Ramos (cell line): Measurements from ENCODE around the gene IFNG.
"Not testable (repeated sequence)": the region's sequence is repeated elsewhere in the genome, so short reads cannot be mapped to it uniquely, and the experiment has no call there.

Source experiments
- in situ Hi-C: fragments of 300-500 bp; cut with MboI; formaldehyde crosslinking; loops from one replicate; pipeline ENCODE4 v1.14.3; 2022; ENCODE audit warnings: low sequenced_read_pairs; ENCODE audit not compliant: unreplicated experiment

IFNG gene

DNA sequence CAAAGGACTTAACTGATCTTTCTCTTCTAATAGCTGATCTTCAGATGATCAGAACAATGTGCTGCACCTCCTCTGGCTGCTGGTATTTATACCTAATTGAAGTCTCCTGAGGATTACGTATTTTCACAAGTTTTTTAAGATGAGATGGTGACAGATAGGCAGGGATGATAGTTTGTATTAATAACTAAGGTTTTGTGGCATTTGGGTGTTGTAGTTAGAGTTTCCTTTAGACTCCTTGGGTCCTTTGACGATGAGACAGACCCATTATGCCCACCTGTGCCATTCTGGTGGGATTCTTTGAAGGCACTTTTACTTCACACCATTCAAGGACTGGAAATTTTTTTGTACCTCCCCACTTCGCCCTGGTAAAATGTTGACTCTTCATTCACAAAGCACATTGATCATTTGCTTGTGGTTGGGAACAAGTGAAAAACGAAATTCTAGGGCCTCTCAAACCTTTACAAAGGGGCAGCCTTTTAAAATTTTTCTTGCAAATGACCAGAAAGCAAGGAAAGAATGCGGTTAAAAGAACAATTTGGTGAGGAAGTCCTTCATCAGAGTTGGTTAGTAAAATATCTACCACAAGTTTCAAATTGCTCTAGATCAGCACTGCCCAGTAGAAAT lies at the start of gene IFNG:
TSS of gene IFNG (minus strand) at position 60 of the 624 bp plus-strand sequence. CDS start 125 bp downstream, outside the sequence.
- in situ Hi-C loops = no loop called here

DNA sequence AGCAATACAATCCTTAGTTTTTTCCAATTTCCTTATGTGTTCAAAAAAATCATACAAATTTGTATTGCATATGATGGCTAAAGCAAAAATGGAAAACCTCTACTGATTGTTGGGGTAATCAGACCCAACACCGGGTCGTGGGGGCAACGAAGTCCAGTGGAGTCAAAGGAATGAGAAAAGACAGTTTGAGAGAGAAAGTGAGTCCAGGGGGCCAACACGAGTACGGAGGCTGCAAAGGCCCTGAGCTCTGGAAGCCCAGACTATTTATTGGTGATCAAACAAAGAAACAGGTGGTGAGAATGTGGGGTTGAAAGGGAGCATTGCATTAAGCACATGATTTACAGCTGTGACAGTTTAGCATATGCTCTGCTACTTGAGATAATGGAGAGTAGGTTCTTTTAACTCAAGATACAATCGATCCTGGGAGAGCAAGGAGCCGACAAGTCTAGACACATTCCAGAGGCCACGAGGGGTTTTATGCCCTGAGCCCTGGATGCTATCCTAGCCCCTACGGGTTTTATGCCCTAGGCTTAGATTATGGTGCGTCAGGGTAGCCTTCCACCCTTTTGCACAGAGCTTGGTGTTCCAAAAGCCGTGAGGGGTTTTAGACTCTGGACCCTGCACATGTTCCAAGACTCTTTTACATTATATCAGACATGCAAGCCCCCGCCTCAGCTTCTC lies 49.6 kb upstream of the IFNG start:
- in situ Hi-C loops = not testable (repeated sequence)

DNA sequence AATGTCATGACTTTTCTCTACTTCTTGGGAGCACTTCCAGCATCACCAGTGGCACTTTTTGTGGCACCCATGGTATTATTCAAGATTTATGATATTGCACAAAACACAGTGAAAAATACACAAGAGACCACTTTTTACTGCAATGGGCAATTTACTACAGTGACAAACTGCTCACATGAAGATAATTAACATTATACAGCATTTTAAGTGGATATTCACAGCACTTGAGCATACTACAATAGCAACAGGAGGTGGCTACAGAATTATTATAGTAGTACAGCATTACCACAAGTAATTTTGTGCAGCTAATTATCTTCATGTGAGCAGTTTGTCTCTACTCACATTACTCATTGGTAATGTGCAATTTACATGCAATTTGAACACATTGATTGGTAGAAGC lies 47.7 kb upstream of the IFNG start:
- in situ Hi-C loops = no loop called here

DNA sequence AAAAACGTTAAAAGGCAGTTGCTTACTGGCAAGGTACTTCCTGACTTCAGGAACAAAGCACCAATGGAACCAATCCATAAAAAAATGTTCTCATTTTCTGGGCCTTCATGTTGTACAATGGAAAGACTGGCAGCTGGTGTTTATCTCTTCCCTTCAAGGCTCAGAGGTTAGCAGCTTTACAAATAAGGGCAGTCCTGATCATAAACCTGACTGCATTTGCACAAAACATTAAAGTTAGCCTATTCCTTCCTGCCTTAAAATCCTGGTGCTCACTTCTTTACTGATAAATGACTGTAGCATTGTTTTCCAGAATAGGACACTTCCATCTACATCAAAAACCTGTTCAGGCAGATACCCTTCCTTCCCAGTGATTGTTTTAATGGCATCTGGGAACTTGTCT lies 46.9 kb upstream of the IFNG start:
- in situ Hi-C loops = no loop called here

DNA sequence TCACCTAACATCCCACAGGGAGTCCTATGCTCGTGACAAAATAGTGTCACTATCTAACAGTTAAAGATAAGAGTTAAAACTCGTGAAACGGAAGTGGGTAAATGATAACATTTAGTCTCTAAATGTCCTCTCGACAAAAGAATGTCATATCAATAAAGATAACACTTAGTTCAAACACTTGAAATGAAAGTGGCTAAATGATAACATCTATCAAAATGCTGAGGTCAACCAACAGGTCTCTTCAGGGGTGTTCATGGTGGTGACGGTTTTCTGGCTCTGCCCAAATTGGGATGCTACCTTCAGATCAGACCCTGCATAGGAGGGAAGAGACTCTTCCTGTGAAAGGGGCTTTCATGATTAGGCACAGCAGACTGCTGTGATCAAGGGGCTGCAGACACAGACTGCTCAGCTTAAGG lies 43.9 kb upstream of the IFNG start:
- in situ Hi-C loops = no loop called here

DNA sequence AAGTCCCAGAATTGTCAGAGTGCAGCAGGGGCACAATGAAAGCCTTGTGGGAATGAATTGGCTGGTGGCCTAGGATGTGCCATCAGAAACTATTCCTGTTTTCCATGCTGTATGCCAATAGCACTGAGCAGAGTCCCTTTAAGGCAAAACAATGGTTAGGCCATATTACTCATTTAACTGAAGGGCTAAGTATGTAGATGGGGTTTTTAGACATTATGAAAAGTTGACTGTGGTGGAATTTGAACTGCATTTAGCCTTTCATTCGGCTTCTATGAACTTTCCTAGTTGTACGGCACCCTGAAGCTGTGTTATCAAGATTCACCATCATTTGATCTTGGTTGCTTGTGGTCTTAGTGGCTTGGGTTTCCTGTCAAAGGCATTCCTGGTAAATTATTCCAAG lies 41.3 kb upstream of the IFNG start:
- in situ Hi-C loops = no loop called here

DNA sequence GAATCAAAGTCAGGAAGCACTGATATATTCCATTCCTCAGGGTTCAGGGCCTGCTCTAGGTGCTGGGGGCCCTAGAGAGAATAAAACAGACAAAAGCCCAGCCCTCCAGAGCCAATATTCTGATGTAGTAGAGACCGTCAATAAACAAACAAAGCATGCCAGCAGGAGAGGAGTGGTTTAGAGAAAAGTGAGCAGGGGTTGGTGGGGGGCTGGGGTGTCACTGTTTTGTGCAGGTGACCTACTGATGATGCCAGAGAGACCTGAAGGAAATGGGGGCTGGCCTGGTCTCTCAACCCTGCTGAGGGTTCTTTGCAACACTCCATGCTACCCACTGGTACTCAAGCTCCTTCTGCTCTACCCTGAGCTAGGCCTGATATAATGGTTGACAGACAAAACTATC lies 39.6 kb upstream of the IFNG start:
- in situ Hi-C loops = no loop called here

DNA sequence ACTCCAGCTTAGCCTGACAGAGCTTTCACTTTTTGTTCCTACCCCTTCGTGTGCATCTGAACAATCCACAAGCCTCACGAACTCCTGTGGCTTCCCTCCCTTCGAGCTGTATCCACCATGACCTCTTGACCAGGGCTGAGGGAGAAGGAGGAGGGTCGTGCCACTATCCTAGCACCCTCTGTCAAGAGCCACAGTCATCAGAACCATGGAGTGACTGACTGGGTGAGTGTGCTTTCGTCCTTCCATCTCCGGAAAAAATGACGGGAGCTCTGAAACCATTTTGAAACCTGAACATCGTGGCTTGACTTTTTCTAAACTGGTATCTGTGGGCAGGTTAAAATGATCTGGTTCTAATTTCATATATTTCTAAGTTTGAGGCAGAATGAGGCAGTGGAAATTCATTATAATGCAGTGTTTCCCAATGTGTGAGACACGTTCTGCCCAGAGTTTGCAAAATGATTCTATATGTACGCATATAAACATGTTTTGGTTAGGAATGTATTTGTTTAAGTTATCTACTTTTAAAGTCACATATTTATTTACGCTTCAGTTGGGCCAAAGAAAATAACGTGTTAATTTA lies 39.1 kb upstream of the IFNG start:
- in situ Hi-C loops = no loop called here

DNA sequence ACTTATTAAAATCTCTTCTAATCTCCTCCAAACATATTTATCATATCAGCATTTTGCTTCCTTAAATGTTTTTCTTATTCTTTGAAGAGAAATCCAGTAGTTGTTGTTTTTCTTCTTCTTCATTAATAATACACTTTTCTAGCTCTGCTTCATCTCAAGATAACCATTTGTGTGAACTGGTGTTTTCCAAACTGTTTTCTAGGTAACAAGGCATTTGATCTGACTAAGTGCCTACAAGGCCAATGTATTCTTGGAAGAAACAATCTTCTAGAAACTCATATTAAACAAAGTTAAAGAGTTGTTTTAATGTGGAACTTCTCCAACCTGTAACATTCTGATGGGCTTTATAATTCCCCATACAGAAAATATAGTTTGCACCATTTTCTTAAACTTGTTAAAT lies 30.8 kb upstream of the IFNG start:
- in situ Hi-C loops = no loop called here

DNA sequence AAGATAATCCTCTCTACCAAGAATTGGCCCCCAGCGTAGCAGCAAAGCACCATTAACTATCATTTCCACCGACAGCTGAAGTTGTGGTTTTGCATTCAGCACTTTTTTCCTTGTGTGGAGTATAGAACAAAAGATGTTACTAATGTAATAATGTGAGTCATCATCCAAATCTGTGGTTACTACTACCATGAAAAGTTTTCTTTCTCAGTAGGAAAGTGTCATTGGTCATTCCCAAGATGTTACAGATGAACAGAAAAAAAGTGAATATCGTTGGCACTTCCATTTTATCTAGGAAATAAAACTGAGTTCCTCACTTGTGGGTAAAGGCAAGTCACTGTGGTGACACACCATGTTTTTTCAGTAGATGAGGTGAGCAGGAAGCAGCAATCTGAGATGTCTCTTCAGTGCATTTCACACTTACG lies 30.3 kb upstream of the IFNG start:
- in situ Hi-C loops = no loop called here

DNA sequence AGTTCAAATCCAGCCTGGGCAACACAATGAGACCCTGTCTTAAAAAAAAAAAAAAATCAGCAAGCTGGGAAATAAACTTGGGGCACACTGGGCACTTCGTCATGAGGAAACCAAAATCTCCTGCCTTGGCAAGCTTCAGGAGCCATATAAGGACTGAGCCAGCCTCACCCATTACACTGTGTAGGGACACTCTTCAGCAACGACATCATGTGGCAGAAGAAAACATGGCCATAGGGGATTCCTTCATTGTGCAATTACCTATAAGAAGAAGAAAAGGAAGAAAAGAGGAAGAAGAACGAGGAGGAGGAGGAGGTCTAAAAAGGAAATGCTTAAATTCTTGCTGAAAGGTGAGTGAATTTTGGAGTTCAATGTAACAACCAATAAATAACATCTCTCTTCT lies 26.1 kb upstream of the IFNG start:
- in situ Hi-C loops = no loop called here

DNA sequence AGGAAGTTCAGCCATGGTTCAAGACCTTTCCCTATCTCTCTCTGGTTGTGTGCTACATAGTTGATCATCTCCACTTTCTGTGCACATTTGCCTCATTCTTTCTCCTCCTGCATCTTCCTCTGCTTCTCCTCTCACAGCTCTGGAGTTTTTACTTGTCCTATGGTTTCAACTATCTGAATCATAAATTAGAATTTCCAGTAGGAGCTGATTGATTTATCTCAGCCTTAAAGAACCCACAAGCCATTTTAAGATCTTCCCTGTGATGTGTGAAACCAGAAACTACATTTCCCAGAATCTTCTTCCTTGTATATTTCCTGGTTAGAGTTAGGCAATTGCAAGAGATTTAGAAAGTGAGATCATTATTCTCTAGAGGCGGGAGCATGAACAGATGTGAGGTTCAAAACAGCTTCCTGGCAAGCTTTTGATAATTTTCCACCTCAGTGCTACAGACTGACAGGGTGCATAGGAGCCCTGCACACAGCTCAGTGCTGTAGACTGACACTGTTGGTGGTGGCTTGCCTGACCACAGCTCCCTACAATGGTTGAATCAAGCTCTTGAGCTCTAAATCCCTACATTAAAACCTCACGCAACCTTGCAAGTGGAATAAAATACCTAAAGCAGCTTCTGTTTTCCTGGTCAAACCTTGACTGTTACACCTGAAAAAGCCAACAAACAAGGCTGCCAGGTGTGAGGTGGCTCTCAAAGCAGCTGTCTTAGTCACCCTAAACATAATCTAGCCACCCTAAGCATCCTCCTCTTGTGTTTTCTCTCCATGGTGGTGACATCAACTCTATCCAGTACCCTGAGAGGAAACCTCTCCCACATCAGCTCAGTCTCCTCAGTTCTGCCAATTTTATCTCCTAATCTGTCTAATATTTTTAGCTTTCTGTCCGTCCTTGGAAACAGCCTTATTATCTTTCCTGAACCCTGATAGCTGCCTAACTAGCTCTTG lies 21.5 kb upstream of the IFNG start:
- in situ Hi-C loops = no loop called here

DNA sequence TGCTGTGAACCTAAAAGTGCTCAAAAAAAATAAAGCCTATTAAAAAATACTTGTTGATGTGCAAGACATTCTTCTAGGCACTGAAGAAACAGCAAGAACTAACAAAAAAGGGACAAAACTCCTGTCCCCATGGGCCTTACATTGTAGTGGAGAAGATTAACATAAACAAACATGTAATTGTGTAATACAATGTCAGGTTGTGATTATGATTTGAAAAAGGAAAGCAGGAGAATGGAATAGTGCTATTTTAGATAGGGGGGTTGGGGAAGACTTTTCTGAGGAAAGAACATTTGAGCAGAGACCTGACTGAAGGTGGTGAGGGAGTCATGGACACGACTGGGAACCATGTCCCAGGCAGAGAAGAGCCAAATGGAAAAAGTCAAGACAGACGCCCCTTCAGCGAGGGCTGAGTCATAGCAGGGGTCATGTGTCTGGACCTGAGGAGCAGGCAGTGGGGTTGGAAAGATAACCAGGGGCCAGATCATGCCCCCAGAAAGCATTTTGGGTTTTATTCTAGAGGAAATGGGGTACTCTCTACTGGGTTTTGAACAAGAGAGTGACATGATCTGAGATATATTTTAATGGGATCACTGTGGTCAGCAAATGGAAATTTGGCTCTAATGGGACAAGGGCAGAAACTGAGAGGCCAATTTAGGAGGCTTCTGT lies 19.4 kb upstream of the IFNG start:
- in situ Hi-C loops = no loop called here

DNA sequence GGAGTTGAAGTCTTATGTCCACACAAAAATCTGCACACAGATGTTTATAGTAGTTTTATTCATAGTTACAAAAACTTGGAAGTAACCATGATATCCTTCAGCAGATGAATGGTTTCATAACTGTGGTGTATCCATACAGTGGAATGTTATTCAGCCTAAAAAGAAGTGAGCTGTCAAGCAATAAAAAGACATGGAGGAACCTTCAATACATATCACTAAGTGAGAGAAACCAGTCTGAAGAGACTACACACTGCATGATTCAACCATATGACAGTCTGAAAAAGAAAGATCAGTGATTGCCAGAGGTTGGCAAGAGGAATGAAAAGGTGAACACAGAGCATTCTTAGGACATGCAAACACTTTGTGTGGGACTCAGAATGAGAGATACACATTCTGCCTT lies 18.6 kb upstream of the IFNG start:
- in situ Hi-C loops = no loop called here

DNA sequence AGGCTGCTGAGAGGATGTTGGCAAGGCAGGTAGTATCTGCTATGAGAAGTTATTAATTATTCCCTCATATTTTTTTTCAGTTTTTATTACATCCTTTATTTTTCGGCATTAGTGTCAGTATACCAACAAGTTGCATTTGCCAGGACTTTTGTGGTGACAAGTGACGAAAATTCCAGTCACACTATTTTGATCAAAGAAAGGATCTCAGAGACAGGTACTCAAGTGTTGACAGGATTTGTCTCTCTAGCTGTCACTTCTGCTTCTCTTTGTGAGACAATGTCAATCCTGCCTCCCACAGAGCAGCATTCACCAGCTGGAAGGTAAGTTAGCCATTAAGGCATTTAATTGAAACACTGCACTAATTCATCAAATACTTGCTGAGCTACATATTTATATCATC lies 18.0 kb upstream of the IFNG start:
- in situ Hi-C loops = no loop called here

DNA sequence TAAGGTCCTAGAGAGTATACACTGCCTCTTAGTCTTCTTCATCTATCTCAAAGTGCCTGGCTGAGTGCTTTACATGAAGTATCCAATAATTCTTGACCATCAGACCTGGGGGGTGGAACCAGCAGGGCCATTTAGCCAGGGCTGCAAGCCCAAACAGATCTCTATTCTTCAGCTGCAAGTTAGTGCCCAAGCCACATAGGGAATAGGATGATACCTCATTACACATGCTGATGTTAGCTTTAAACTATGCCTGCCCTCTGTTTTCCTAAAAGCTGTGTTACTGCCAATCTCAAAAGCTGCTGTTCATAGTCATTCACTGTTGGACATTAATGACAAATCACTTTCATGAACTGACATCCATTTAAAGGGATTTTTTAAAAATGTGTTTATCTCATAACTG lies 16.7 kb upstream of the IFNG start:
- in situ Hi-C loops = no loop called here

DNA sequence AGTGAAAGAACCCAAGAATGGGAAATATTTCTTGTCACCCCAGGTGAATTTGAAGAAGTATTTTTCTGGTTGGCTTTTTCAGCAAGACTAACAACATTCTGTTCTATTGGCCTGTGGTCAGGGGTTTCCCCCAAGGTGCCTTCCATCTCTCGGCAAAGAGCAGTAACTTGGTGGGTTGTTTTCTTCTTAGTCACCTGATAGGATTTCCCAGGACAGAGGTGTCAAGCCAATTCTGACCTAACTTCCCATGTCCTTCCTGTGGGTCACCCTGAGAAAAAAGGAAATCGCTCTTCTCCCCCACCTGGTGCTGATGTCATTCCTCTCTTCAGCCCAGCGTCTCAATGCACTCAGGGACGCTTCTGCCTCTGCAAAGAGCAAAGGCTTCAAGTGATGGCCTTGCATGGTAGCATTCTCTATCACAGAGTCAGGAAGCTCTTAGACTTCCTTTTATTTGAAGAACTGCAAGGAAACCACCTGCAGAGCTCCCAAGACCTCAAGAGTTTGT lies 16.1 kb upstream of the IFNG start:
- in situ Hi-C loops = no loop called here

DNA sequence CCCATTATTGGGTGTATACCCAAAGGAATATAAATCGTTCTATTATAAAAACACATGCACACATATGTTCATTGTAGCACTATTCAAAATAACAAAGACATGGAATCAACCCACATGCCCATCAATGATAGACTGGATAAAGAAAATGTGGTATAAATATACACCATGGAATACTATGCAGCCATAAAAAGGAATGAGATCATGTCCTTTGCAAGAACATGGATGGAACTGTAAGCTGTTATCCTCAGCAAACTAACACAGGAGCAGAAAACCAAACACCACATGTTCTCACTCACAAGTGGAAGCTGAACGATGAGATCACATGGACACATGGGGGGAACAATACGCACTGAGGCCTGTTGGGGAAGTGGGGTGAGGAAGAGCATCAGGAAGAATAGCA lies 15.2 kb upstream of the IFNG start:
- in situ Hi-C loops = not testable (repeated sequence)

DNA sequence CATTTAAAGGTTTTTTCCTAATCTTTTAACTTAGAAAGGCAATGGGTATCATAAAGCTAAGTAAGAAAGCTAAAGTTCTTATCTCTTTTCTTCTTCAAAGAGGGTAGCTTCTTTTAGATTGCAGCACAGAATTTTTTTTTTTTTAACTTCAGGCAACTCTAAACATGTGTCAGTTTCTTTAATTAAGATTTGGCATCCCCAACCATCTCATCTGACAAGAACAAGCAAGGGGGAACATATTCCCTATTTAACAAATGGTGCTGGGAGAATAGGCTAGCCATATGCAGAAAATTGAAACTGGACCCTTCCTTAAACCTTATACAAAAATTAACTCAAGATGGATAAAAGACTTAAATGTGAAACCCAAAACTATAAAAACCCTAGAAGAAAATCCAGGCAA lies 14.3 kb upstream of the IFNG start:
- in situ Hi-C loops = no loop called here

DNA sequence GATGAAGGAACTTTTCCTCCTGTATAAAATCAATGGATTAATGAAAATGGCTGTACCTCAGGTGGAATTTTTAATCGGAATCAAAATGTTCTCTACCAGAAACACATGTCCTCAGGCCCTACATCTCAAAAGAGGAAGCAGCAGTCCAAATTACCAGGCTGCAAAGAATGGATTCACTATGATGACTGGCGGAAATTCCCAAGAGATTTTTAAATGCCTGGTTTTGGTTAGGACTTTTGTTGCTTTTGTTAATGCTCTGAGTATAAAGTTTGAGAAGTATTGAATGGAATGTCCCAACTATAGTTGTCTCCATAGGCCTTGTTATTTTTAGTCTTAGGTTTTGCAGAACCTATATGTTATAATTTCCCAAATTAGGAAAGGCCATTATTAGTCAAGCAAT lies 11.2 kb upstream of the IFNG start:
- in situ Hi-C loops = no loop called here
